Hepatocyte (in vitro differentiated cells): ENCODE results near the gene ADPRS.

Experiments used
- CTCF ChIP-seq: fragments of 200-600 bp; sonication (generic); IDR thresholded peaks from 2 replicates; pipeline ENCODE4 v1.5.1; 2016; ENCODE audit warnings: antibody characterized with exemption, mild to moderate bottlenecking; ENCODE audit not compliant: poor library complexity
- EZH2 ChIP-seq: fragments of 200-600 bp; sonication (generic); IDR thresholded peaks from 2 replicates; pipeline ENCODE4 v1.6.1; 2016; ENCODE audit warnings: antibody characterized with exemption, mild to moderate bottlenecking, borderline replicate concordance
- EZH2phosphoT487 ChIP-seq: fragments of 200-600 bp; sonication (generic); IDR thresholded peaks from one replicate; pipeline ENCODE4 v1.6.1; 2018; ENCODE audit warnings: antibody characterized with exemption, mild to moderate bottlenecking, low read depth, moderate library complexity; ENCODE audit not compliant: unreplicated experiment, severe bottlenecking

DNA sequence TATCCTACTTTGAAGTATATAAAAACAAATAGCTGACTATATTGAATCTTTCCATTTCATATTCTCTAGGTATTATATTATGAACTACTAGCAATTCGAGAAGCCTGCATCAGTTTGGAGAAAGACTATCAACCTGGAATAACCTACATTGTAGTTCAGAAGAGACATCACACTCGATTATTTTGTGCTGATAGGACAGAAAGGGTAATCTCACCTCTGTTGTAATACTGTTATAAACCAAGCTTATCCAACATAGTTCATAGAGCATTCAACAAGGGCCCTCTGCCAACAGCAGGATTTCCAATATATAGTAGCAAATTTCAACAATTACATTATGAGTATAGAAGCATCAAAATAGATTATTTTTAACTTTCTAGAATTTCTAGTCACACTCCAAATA, 48.5 kb upstream of the ADPRS start:
- no peak for TF ChIP-seq CTCF
- no peak for TF ChIP-seq EZH2
- TF ChIP-seq EZH2phosphoT487 = no peak
